ENCODE measurements around the gene POMGNT2.

The POMGNT2 gene

GRCh38 chr3:43102773-43103480 is 3.0 kb downstream of the POMGNT2 start:
- DNase-seq: no peak

GRCh38 chr3:43098761-43099160 is 7.1 kb downstream of the POMGNT2 start:
- no peak for DNase-seq

GRCh38 chr3:43097400-43098080 is 8.3 kb downstream of the POMGNT2 start:
- DNase-seq: no peak

GRCh38 chr3:43096761-43097160 is 9.1 kb downstream of the POMGNT2 start:
- no peak for DNase-seq

GRCh38 chr3:43095370-43095769 is 10.5 kb downstream of the POMGNT2 start:
- DNase-seq: no peak

- DNase-seq: no peak
These were observed 11.0 kb downstream of the POMGNT2 start for GRCh38 chr3:43094851-43095250.

- no peak for DNase-seq
These were observed 11.5 kb downstream of the POMGNT2 start for GRCh38 chr3:43094381-43094780.

- DNase-seq: no peak
These were observed 11.9 kb downstream of the POMGNT2 start for GRCh38 chr3:43093974-43094373.

- no peak for DNase-seq
These were observed 12.9 kb downstream of the POMGNT2 start for GRCh38 chr3:43093006-43093405.

- no peak for DNase-seq
These were observed 14.4 kb downstream of the POMGNT2 start for GRCh38 chr3:43091481-43091880.

GRCh38 chr3:43090238-43090637 is 15.6 kb downstream of the POMGNT2 start:
- DNase-seq: no peak

GRCh38 chr3:43089081-43089480 is 16.8 kb downstream of the POMGNT2 start:
- no peak for DNase-seq

- DNase-seq: no peak
These were observed 18.6 kb downstream of the POMGNT2 start for GRCh38 chr3:43087249-43087776.

- no peak for DNase-seq
These were observed 19.3 kb downstream of the POMGNT2 start for GRCh38 chr3:43086460-43087165.

GRCh38 chr3:43082457-43082856 is 23.4 kb downstream of the POMGNT2 start:
- no peak for DNase-seq

GRCh38 chr3:43081796-43082195 is 24.1 kb downstream of the POMGNT2 start:
- no peak for DNase-seq

GRCh38 chr3:43080726-43081568 is 24.9 kb downstream of the POMGNT2 start:
- DNase-seq: no peak

GRCh38 chr3:43079536-43080332 is 26.1 kb downstream of the POMGNT2 start:
- DNase-seq: no peak

- no peak for DNase-seq
These were observed 28.2 kb downstream of the POMGNT2 start for GRCh38 chr3:43077707-43078106.

- no peak for DNase-seq
These were observed 28.6 kb downstream of the POMGNT2 start for GRCh38 chr3:43077261-43077660.

GRCh38 chr3:43076857-43077256 is 29.0 kb downstream of the POMGNT2 start:
- no peak for DNase-seq

All from activated gamma-delta T cell (primary cell).